Measurements from ENCODE around the gene ELL.

Gene ELL

DNA sequence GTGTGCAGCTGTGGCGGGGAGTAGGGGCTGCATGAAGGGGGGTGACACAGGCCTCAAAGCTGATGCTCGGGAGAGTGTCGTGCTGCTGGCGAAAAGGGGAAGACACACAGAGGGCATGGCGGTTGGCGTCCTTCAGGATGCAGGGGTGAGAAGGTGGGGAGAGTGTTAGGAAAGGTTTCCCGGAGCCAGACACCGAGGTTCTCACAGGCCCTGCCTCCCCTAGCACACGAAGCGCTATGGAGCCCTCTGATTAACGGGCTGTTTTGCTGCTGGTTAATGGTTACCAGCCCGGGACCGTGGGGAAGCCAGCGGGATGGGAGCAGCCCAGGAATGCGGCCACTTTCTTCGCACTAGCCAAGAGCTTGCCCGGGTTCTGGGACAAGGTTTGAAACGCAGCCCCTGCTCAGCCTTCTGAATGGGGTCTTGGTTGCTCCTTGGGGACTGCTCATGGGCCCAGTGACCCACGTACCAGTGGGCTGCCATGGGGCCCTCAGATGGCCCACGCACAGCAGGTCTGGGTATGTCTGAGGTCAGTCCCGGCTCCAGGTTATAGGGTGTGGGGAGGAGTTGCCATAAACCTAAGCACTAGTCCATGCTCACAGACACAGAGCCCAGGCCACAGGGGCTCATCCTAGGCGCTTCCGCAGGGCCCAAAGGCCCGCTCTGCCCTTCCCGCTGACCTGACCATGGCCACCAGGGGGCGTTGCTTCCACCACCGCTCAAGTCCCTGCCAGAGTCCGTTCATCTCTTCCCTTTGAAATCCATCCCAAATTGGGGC, 52.6 kb downstream of the ELL start:
- peak; percentile 82 for DNase-seq (ENCODE audit: low spot score)

DNA sequence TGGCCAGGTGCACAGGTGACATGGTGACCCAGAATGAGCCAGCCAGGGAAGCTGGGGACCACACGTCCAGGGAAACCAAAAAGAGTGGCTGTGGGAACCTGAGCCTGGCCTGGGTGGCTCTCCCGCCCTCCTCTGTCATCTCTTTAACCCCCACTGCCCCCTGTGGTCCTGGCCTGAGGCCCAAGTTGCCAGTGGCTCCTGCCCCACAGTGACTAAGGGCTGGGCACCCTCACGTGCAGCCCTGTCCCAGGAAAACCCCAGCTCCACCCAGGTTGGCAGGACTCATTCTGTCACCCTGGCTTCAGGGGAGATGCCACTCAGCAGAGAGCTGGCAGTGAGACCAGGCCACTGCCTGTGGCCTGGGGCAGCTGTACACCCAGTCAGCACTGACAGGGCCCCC, 53.4 kb downstream of the ELL start:
- no peak for DNase-seq (ENCODE audit: low spot score)

DNA sequence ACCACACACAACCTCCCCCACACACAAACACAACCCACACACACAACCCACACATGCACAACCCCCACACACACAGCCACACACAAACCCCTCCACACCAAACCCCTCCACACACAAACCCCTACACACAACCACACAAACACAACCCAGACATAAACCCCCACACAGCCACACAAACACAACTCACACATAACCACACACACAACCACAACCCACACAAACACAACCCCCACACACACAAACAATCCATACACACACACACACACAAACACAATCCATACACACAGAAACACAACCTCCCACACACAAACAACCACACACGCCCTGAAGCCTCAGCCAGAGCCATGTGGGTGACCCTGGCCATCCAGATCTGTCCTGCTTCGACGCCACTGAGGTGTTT, 53.9 kb downstream of the ELL start:
- no peak for DNase-seq (ENCODE audit: low spot score)

DNA sequence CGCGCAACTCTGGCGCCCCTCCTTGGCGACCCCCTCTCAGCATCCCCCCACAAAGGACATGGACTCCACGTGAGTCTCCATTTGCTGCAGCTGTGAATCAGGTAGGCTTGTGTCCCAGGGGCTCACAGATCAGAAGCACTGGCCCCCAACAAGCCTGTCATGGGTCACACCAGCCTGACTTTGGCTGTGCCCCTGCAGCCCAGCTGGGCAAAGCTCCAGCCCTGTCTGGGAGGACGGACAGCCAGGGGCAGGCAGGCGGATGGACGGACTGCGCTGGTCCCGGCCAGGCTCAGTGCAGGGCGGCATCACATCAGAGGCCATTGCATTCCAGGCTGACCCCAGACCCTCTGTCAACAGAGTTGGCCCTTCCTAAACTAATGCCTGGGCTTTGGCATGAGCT, 55.5 kb downstream of the ELL start:
- no peak for DNase-seq (ENCODE audit: low spot score)

DNA sequence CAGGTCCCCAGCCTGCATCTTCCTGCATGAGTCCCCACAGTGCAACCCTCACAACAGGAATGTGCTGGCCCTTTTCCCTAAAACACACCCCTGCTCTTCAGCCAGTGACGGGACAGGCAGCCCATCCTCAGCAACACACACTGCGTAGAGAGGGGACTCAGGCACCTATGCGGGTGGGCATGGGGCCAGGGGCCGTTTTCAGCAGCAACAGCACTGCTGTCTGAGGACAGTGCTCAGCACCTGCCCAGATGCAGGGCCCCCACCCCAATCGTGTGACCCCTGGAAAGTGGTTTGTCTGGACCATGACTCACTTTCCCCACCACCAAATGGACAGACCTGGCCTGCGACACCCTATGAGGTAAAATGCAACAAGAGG, 55.9 kb downstream of the ELL start:
- no peak for DNase-seq (ENCODE audit: low spot score)

DNA sequence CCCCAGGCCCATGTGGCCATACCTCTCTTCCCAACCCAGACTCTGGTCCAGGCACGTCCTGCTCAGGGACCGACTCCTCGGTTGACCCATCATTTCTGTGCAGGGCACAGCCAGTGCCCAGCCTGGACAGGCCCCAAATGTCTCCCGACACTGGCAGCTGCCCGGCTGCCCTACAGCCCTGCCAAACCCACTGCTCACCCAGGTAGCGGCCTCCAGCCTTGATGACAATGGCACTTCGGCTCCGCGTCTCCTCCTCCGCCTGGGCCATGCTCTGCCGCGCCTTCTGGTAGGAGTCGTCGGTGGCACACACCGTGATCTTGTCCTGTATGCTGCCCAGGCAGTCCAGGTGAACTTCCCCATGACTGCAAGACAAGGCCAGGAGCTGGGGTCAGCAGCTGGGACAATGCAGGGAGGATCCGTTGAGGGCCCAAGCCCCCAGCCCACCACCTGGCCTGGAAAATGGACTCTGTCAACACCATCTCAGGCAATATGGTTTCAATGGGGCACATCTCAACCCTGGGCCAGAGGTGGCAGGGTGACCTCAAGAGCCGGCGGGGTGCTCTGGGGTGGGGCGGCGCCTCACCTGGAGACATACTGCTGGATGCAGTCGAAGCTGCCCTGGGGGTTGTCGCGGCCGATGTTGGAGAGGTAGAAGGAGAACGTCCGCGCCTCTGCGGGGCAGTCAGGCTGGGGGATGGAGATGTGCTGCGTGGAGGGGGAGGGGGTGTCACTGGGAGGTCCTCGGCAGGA, 56.5 kb downstream of the ELL start:
- DNase-seq (ENCODE audit: low spot score): no peak

DNA sequence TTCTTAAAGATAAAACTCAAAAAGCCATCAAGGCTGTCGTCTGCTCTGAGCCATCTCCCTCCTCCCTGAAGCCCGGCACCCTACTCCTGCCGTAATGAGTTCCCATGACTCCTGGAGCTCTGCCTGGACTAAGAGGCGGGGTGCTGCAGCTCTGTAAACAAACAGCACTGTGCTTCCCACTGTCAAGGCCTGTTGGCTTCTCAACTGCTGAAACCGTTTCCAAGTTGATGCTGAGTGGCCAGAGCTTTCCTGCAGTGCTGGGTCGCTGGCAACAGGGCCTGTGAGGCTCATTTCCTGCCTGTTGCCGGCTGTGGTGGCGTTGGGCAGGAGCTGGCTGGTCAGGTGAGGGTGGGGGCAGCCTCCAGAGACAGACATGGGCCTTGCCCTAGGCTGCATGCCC, 57.2 kb downstream of the ELL start:
- DNase-seq (ENCODE audit: low spot score): peak; percentile 84

DNA sequence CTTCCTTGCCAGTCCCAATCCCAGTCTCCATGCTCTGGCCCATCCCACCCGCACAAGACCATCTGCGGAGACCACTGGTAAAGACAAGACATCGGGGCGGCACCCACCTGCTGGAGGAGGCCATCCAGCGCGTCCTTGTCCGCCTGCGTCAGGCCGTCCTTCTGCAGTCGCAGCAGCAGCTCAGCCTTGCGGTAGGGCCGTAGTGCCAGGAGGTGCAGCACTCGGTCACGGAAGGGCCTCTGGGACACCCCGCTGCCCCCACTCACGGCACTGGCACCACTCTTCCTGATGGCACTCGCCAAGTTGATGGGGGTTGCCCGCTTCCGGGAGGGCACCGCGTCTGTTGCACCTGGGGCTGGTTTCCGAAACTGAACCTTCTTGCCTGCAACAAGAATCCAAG, 60.4 kb downstream of the ELL start:
- DNase-seq (ENCODE audit: low spot score): no peak

DNA sequence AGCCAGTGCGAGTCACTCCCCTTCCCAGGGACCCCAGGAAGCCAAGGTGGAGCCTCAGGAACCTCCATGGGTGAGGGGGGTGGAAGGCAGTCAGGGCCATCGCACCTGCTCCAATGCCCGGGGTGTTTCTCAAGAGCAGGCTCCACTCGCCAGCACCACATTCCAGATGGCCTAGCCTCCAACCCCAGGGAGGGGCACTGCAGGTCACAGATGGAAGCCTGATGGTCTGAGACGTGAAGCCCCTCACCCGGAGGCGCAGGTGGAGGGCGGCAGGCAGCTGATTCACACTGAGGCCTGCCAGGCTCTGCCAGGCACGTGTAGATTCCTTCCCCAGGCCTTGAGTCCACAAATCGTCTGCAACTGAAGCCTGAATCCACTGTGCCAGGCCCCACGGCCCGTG, 61.0 kb downstream of the ELL start:
- DNase-seq (ENCODE audit: low spot score): no peak

DNA sequence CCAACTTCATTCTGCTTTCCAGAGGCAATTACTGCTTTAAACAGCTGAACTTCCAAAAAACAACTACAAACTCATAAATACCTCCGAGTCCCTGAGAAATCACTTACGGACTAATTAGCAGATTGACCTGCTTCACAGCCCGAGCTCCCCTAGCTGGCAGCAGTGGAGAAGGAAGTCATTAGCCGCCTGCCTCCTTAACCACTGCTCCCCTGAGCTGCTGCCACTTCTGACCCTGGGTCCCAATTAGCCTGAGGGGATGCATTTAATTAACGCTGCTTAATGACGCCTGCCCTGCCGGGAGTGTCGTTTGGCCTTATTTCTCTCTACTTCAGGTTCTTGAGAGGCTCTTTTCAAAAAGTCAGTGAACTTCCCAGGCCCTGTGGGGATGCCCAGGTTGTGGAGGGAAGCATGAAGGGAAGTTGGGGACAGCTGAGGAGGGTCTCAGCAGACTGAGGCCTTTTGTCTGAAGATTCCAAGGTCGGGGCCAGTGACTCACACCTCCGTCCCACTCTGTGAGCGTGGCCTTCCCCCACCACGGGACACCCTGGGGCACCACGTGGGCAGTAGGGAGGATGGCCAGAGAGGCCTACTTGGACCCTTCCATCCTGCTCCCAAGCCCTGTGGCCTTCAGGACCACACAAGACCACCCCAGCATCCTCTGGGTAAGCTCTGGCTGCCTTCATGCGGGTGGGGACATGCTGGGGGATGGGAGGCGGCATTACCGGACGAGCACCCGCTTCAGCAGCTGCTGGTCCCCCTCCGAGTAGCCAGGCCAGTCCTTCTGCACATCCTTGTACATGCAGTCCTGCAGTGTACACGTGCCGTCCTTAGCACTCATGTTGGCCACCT, 64.2 kb downstream of the ELL start:
- DNase-seq (ENCODE audit: low spot score): no peak

DNA sequence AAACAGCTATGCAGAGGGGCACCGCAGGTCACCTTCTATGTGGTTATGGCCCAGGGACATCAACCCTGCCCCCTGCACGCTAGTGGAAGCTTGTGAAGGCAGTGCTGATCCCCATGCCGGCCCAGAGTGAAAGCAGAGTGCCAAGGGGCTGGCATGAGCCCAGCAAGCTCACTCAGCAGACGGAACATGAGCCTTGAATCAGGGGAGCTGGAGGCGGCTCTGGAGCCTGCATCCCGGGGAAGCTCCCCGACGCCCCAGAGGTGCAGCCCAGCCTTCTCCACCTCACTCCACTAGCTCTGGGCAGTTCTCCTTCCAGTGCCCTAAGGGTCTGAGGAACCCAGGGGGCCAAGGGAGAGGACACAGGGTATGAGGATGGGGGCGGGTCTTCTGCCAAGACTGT, 64.9 kb downstream of the ELL start:
- no peak for DNase-seq (ENCODE audit: low spot score)

DNA sequence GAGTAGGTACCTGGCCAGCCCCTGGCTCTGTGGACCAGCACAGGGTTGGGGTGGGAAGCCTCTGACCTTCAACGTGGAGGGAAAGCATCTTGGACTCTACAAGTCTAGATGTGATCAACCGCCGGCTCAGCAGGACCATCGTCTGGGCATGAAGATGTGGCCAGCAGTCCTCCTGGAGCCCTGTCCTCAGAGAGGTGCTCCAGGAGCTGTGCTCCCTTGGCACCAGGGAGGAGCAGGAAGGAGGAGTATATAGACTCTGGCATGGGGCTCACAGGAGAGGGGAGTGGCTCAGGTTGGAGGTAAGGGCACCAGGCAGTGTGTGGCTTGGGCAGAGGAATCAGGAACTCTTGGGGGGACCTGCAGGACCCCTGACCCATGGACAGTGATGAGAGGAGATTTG, 65.6 kb downstream of the ELL start:
- DNase-seq (ENCODE audit: low spot score): no peak

DNA sequence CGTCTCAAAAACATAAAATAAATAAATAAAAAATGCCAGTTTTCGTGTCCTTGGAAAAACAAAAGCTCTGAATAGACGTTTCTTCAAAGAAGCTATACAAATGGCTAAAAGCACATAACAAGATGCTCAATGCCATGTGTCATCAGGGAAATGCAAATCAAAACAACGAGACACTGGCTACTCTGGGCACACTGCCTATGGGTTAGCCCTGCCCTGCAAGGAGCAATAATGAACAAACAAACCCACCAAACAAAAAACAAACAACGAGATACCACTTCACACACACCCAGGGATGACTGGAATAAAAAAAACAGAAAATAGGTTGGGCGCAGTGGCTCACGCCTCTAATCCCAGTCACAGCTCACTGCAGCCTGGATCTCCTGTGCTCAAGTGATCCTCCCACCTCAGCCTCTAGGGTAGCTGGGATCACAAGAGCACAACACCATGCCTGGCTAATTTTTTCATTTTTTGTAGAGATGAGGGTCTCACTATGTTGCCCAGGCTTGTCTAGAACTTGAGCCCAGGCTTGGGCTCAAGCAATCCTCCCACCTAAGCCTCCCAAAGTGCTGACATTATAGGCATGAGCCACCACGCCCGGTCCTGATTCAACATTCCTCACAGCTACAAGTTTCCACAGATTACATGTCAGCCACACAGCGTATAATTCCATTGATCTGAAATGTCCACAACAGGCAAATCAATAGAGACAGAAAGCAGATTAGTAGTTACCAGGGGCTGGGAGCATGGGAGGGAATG, 68.4 kb downstream of the ELL start:
- no peak for DNase-seq (ENCODE audit: low spot score)

DNA sequence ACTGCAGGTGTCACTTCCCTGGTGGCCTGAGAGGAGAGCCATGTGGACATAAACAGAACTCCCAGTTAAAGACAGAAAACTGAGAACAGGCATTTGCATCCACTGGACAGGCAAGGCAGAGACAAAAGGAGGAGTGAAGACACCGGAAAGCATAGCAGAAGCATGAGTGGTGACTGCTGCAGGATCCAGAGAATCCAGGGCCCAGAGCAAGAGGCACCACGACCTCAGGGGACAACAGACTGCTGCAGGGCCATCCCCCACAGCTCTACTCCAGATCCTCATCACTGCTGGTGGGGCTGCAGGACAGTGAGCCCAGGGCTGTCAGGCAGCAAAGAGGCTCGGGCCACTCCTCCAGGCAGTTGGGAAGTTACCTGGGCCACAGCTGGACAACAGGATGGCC, 69.5 kb downstream of the ELL start:
- DNase-seq (ENCODE audit: low spot score): no peak

DNA sequence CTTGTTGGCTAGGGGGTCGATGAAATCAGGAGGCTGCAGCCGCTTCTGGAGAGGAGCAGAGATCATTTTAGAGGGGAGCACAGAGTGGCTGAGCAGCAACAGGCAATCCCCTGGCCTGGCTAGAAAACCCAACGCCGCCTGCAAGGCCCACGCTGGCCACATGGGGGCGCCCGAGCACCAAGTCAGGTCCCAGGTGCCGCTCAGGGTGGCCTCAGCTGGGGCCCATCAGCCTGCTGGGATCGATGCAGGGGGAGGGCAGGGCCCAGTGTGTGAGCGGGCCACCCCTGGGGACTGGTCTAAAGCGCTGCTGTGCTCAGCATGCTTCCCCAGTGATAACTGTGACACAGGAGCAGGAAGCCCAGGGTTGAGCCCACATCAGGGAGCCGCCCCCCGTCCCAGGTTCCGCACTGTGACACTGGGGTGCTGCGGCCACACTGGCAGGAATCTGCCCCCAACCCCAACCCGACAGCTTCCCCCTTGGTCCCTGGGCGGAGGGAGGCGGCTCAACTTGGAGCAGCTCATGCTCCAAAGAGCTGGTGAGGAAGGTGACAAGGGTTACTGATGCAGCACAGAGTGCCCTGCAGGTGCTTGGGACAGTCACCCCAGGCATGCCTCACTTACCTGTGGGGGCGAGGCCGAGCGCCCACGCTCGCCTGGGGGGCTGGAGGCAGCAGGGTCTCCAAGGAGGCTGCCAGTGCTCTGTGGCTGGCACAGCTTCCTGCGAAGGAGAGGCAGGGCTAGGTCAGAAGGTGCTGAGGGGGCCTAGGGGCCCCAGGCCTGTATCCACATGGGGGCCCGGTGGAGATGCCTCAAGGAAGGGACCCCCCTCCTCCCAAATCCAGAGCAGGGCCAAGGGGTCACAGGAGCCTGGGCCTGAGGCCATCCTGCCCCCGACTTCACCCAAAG, 70.7 kb downstream of the ELL start:
- DNase-seq (ENCODE audit: low spot score): peak; percentile 91

DNA sequence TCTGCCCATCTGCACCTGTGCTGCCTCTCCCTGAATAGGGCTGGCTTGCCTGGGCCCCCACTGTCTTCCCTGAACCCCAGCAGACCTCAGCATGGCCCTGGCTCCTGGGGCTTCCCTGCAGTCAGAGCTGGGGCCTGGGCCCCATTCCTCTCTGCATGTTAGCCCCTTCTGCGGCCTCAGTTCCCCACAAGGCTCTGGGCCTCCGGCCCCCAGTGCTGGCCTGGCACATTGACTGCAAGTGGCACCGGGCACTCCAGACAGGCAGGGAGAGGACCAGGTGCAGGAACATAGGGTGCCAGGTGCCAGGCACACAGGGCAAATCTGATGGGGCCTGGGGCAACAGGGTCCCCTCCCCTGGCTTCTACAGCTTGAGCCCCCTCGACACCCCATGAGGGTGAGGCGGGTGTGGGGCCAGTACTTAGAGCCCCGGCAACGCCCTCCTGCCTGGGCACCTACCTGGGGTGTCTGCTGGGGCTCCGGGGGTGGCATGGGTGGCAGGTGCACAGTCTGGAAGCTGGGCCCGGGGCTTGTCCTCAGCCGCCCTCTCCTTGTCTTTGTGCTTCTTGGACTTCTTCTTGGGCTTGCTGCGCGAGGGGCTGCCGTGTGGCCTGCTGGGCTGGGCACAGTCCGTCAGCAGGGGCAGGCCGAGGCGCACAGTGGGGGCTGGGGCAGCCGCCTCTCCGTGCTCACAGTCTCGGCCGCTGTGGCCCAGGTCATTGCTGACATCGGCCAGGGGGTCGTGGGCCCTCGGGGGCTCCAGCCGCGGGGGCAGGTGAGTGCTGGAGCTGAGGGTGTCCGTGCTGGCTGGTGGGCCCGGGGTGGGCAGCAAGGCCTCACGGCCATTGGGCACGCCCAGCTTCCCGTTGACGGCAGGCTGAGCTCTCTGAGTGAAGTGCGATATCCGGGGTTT, 71.6 kb downstream of the ELL start:
- no peak for DNase-seq (ENCODE audit: low spot score)

DNA sequence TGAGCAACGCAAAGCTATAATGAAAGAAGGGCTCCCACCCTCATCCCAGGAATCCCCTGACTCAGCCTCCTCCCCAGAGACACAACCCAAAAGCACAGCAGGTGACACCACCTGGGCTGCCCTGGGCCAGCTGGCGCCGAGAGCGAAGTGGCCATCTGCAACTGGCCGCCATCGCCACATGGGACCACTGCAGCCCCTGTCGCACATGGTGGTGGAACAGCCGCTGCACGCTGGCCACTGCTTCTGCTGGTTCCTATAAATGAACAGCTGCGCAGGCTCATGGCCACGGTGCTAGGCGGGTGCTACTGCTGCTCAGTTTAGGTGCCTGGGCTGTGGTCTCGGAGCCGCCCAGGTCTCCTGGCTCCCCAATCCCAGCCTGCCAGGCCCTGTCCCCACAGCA, 72.3 kb downstream of the ELL start:
- DNase-seq (ENCODE audit: low spot score): no peak

DNA sequence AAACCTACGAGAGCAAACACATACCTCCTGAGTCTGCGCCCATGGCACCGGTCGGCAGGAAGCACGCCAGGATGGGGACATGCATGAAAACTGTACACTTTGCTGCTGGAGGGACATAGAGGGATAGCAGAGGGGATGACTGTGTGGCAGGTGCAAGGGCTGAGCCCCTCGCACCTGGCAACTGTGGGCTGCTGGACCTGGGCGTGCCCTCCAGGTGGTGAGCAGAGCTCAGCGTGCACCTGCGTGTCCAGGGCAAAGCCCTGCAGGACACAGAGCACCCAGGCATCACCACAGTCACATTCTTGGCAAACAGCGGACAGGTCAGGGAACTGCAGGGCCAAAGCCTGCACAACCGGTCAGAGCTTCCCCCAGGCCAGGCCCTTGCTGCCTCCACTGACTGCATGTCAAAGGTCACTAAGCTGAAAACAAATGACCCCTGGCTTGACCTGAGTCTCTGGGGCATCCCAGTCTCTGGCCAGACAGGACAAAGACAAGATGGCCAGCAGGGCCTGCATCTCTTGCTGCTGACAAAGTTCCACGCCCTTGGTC, 75.0 kb downstream of the ELL start:
- no peak for DNase-seq (ENCODE audit: low spot score)

DNA sequence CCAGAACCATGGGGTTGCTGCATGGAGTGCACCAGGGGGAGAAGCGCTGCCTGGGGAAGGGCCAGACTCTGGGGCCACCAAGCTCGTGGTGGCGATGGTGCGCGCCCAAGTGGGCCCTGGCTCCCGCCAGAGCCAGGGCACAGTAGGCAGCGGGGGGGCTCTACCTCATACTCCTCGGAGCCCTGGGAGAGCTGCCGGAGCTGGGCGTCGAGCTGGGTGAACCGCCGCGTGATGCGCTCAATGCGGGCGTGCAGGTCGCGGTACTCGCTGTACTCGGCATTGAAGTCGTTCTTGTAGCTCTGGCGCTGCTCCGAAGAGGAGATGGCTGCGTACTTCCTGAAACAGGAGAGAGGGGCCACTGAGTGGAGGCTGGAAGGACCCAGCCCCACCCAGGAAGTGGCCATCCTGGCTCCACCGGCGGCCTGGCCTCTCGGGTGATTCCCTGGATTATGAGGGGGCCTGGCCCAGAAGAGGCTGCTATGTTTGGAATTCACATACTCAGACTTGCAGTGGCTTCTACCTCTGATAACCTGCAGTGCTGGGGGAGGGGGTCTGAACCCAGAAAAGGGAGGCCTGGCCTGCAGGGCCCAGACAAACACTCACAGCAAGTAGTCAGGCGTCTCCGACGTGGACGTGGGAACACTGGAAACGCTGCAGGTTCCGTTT, 75.6 kb downstream of the ELL start:
- no peak for DNase-seq (ENCODE audit: low spot score)
